OCI-LY1 (cell line): ENCODE measurements around the gene ALDH3A2.

ENCODE experiments used
- H2AFZ ChIP-seq: fragments of 200-600 bp; sonication (generic), shearing (Covaris generic); 2 replicates; pipeline ENCODE4 v1.6.0; 2014; ENCODE audit warnings: antibody characterized with exemption, mild to moderate bottlenecking, low read length
- H3F3A ChIP-seq: fragments of 200-600 bp; sonication (generic), shearing (Covaris generic); 2 replicates; pipeline ENCODE4 v1.6.0; 2014; ENCODE audit warnings: mild to moderate bottlenecking, antibody characterized with exemption, low read length, moderate library complexity; ENCODE audit not compliant: insufficient read depth
- H3K27ac ChIP-seq: fragments of 200-600 bp; sonication (generic); 2 replicates; pipeline ENCODE4 v1.5.1; 2014; ENCODE audit warnings: low read length, mixed run types, mild to moderate bottlenecking, low read depth; ENCODE audit not compliant: poor library complexity, severe bottlenecking
- H3K27me3 ChIP-seq: fragments of 200-600 bp; sonication (generic); 2 replicates; pipeline ENCODE4 v1.6.0; 2014; ENCODE audit warnings: antibody characterized with exemption, mild to moderate bottlenecking, low read length, moderate library complexity; ENCODE audit not compliant: insufficient read depth
- H3K36me3 ChIP-seq: fragments of 200-600 bp; sonication (generic); 2 replicates; pipeline ENCODE4 v1.6.1; 2014; ENCODE audit warnings: mild to moderate bottlenecking, antibody characterized with exemption, low read length, moderate library complexity, mixed read lengths; ENCODE audit not compliant: insufficient read depth
- H3K4me1 ChIP-seq: fragments of 200-600 bp; sonication (generic); 2 replicates; pipeline ENCODE4 v1.5.1; 2014; ENCODE audit warnings: mild to moderate bottlenecking, low read length, moderate library complexity; ENCODE audit not compliant: insufficient read depth, severe bottlenecking
- H3K4me2 ChIP-seq: fragments of 200-600 bp; sonication (generic), shearing (Covaris generic); 2 replicates; pipeline ENCODE4 v1.6.1; 2014; ENCODE audit warnings: low read length
- H3K4me3 ChIP-seq: fragments of 200-600 bp; sonication (generic); 2 replicates; pipeline ENCODE4 v1.5.1; 2014; ENCODE audit warnings: low read length, low read depth, mild to moderate bottlenecking, mixed read lengths; ENCODE audit not compliant: poor library complexity, severe bottlenecking
- H3K79me2 ChIP-seq: fragments of 200-600 bp; shearing (Covaris generic); 2 replicates; pipeline ENCODE4 v1.6.1; 2016; ENCODE audit warnings: mixed run types, low read length, mixed read lengths; ENCODE audit not compliant: insufficient read depth
- H3K9ac ChIP-seq: fragments of 200-600 bp; sonication (generic), shearing (Covaris generic); 2 replicates; pipeline ENCODE4 v1.6.1; 2014; ENCODE audit warnings: mild to moderate bottlenecking, low read length, mixed read lengths
- H3K9me2 ChIP-seq: fragments of 200-600 bp; sonication (generic), shearing (Covaris generic); 2 replicates; pipeline ENCODE4 v1.6.1; 2014; ENCODE audit warnings: low read depth, mild to moderate bottlenecking, low read length, mixed read lengths
- H3K9me3 ChIP-seq: fragments of 200-600 bp; shearing (Covaris generic); 2 replicates; pipeline ENCODE4 v1.6.1; 2014; ENCODE audit warnings: low read length, mixed read lengths
- H4K20me1 ChIP-seq: fragments of 200-600 bp; sonication (generic), shearing (Covaris generic); 2 replicates; pipeline ENCODE4 v1.6.0; 2016; ENCODE audit warnings: mild to moderate bottlenecking, low read length; ENCODE audit not compliant: insufficient read depth
- EZH2 ChIP-seq: fragments of 200-600 bp; sonication (generic), shearing (Covaris generic); IDR thresholded peaks from 2 replicates; pipeline ENCODE4 v1.8.0; 2017; ENCODE audit warnings: borderline replicate concordance, mixed run types, mild to moderate bottlenecking, antibody characterized with exemption, low read length, moderate library complexity, mixed read lengths
- TF ChIP-seq, protein P1 (sequence below): fragments of 200-600 bp; sonication (generic), shearing (Covaris generic); IDR thresholded peaks from 2 replicates; pipeline ENCODE4 v1.5.1; 2017; ENCODE audit warnings: mild to moderate bottlenecking, antibody characterized with exemption, low read length, moderate library complexity, mixed read lengths

Gene ALDH3A2

DNA sequence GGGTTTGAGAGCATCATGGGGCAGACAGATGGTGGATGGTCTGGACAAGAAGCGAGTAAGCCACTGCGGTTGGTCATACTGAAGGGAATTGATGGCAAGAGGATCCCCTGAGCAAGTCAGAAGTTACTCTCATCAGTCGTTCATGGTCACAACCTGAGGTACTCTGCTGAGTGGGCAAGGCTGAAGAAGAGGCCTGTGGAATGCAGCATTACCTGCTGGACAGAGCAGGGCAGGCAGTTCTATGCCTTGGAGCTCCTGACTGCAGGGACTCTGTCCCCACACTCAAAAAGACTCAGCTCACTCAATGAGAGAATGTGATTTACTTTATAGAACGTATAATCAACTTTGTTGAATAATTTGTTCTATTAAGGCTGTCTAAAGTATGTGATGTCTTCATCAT lies 28.3 kb downstream of the ALDH3A2 start:
- H3K79me2 ChIP-seq: no peaks in the 10 kb centered on the region
- TF ChIP-seq, protein P1, sequence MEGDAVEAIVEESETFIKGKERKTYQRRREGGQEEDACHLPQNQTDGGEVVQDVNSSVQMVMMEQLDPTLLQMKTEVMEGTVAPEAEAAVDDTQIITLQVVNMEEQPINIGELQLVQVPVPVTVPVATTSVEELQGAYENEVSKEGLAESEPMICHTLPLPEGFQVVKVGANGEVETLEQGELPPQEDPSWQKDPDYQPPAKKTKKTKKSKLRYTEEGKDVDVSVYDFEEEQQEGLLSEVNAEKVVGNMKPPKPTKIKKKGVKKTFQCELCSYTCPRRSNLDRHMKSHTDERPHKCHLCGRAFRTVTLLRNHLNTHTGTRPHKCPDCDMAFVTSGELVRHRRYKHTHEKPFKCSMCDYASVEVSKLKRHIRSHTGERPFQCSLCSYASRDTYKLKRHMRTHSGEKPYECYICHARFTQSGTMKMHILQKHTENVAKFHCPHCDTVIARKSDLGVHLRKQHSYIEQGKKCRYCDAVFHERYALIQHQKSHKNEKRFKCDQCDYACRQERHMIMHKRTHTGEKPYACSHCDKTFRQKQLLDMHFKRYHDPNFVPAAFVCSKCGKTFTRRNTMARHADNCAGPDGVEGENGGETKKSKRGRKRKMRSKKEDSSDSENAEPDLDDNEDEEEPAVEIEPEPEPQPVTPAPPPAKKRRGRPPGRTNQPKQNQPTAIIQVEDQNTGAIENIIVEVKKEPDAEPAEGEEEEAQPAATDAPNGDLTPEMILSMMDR: no peak
- TF ChIP-seq EZH2: no peak
- H3K9me3 ChIP-seq: no peaks in the 10 kb centered on the region
- no peaks in the 10 kb centered on the region for H3K4me1 ChIP-seq
- no peak overlapping the region for H3K4me2 ChIP-seq
- no peak overlapping the region for H3K27ac ChIP-seq
- H3F3A ChIP-seq: no peaks in the 10 kb centered on the region
- H3K36me3 ChIP-seq: no peaks in the 10 kb centered on the region; the same call in 1 of the 2 replicates
- H3K4me3 ChIP-seq: no peak overlapping the region
- H3K27me3 ChIP-seq: no peaks in the 10 kb centered on the region
- no peaks in the 10 kb centered on the region for H4K20me1 ChIP-seq
- no peaks in the 10 kb centered on the region for H3K9me2 ChIP-seq
- no peak overlapping the region for H2AFZ ChIP-seq
- H3K9ac ChIP-seq: no peak overlapping the region

DNA sequence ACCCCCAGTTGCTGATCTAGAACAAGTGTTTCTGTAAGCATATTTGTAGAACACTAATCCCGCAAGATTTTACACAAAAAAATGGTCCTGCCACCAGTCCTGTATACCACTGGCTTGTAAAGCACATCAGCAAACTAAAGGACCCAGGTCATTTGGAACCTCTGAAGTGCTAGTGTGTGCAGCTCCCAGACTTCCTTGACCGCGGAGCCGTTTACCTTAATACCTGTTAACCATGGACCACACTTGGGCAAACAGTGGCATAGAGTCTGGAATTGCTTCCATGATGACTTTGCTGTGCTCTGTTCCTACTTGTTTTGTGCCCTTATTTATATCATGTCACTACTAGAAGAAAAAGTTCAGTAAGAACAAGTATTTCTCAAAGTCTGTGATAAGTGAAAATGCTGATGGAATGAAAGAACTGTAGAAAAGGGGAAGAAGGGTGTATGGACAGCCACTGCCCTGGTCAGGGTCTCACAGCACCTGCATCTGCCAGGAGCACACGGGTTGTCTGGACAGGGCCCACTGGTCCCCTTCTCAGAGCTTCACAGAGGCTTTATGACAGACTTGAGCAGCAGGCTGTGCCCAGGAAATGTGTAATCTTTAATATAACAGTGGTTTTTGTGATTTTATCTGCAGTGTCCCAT lies 29.3 kb downstream of the ALDH3A2 start:
- Histone ChIP-seq H3K4me2 (no peak overlapping the region), H3K9me3 (no peaks in the 10 kb centered on the region), H2AFZ (no peak overlapping the region), H3K36me3 (no peaks in the 10 kb centered on the region; the same call in 1 of the 2 replicates), H3K4me1 (no peaks in the 10 kb centered on the region), H4K20me1 (no peaks in the 10 kb centered on the region), H3K9ac (no peak overlapping the region), H3K27me3 (no peaks in the 10 kb centered on the region), H3K9me2 (no peaks in the 10 kb centered on the region), H3K4me3 (no peak overlapping the region), H3K79me2 (no peaks in the 10 kb centered on the region), H3K27ac (no peak overlapping the region), H3F3A (no peaks in the 10 kb centered on the region)
- TF ChIP-seq, protein P1: no peak
- no peak for TF ChIP-seq EZH2

DNA sequence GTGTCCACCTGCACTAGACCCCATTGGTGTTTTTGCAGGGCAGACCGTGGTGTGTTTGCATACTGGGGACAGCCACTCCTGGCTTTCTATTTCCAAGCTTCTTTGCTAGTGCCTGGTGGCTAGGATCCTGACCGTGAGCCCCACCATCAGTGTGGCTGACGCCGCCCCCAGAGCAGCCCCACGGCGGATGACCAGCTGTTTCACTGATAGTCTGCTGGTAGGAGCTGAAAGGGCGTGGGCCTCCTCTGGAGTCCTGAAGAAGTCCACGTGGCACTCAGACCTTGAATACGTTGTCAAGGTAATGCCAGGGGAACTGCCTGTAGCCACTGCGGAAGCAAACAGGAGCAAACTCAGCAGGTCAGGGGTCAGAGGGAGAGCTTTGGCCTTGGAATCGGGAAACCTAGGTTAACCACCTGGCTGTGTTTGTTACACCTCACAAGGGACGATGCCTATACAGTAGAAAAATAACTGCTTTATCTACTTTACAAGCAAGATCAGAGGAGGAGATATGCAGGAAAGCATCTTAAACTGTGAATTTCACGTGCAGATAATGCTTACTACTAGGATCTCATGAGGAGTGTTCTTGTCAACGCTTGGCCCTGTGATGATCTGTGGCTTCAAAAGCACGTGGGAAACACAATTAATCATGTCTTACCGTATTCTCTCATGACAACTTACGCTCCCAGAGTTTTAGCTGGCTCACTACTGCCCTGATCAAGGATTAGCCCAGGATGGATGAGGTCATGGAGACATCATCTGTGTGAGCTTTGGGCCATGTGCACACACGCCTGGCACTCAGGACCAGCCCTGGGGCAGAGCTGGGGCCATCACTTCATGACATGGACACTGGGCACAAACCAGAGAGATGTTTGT lies 30.3 kb downstream of the ALDH3A2 start:
- no peaks in the 10 kb centered on the region for H3K9me3 ChIP-seq
- no peak overlapping the region for H3K4me2 ChIP-seq
- TF ChIP-seq, protein P1: no peak
- no peak for TF ChIP-seq EZH2
- no peak overlapping the region for H2AFZ ChIP-seq
- no peak overlapping the region for H3K27ac ChIP-seq
- no peak overlapping the region for H3K4me3 ChIP-seq
- no peaks in the 10 kb centered on the region; the same call in 1 of the 2 replicates for H3K36me3 ChIP-seq
- no peaks in the 10 kb centered on the region for H3F3A ChIP-seq
- no peaks in the 10 kb centered on the region for H3K27me3 ChIP-seq
- H3K9me2 ChIP-seq: no peaks in the 10 kb centered on the region
- no peaks in the 10 kb centered on the region for H4K20me1 ChIP-seq
- no peak overlapping the region for H3K9ac ChIP-seq
- H3K79me2 ChIP-seq: no peaks in the 10 kb centered on the region
- H3K4me1 ChIP-seq: no peaks in the 10 kb centered on the region
